Heart right ventricle (tissue), 16 donors: Measurements from ENCODE around the gene CFAP299. TPM values are rescaled to one million over a fixed set of nuclear protein-coding genes. Genes with fewer than 3 reads are reported as not detected.
A peak's percentile ranks its signal among the peaks of the same experiment; 100 is the strongest.

Source experiments
- ATAC-seq, 8 donors: fragments of 200-7000 bp; cut with Tn5 transposase; one replicate each; pipeline ENCODE4 v1.9.1; 2020; ENCODE audit warnings: mild to moderate bottlenecking in 8 of 8, moderate library complexity in 8 of 8, moderate number of reproducible peaks in 1 of 8
- DNase-seq, 2 donors: peaks; one replicate each; pipeline ENCODE4 v3.0.0-alpha.2; 2020
- H3K27ac ChIP-seq, 10 donors: fragments of 200-600 bp; sonication (generic) in 2 of 10; one replicate each; pipeline versions ENCODE4 v1.5.0 to v1.8.0; 2020 to 2022; ENCODE audit warnings: mild to moderate bottlenecking in 3 of 10
- H3K27me3 ChIP-seq, 7 donors: fragments of 200-600 bp; one replicate each; pipeline ENCODE4 v1.8.0; 2021 to 2022; ENCODE audit warnings: mild to moderate bottlenecking in 2 of 7
- H3K36me3 ChIP-seq, 9 donors: fragments of 200-600 bp; sonication (generic) in 1 of 9; one replicate each; pipeline versions ENCODE4 v1.5.0 to v1.8.0; 2020 to 2022; ENCODE audit warnings: mild to moderate bottlenecking in 2 of 9
- H3K4me1 ChIP-seq, 9 donors: fragments of 200-600 bp; sonication (generic) in 1 of 9; one replicate each; pipeline versions ENCODE4 v1.5.0 to v1.8.0; 2020 to 2022; ENCODE audit warnings: mild to moderate bottlenecking in 4 of 9
- H3K4me3 ChIP-seq, 10 donors: fragments of 200-600 bp; sonication (generic) in 2 of 10; one replicate each; pipeline versions ENCODE4 v1.5.0 to v1.8.0; 2020 to 2022; ENCODE audit warnings: mild to moderate bottlenecking in 7 of 10, moderate library complexity in 2 of 10
- H3K9me3 ChIP-seq, 11 donors: fragments of 200-600 bp in 10 of 11; sonication (generic) in 2 of 11; one replicate each; pipeline versions ENCODE4 v1.5.0 to v1.8.0; 2013 to 2022; ENCODE audit warnings: mild to moderate bottlenecking in 2 of 11, control low read depth in 1 of 11, moderate library complexity in 1 of 11
- WGBS, 2 donors: extraction: QIAGEN DNeasy Blood & Tissue Kit; methylation state at CpG; one replicate each; pipeline ENCODE4 v1.1.7; 2013; ENCODE audit warnings: inconsistent platforms in 1 of 2; 5-methylcytosine and 5-hydroxymethylcytosine counted together
- intact Hi-C, 10 donors: fragments of 100-400 bp; cut with DNase I; formaldehyde crosslinking; loops; one replicate each; pipeline versions ENCODE4 v1.11.1 to v1.14.2; 2022
- polyA plus RNA-seq, 2 donors: library from polyadenylated mRNA; stranded (reverse); fragments of 200-250 nt; gene quantifications; one replicate each; pipeline ENCODE4 v1.2.3, GENCODE V29; 2013
- total RNA-seq, 10 donors: library from RNA; stranded (reverse); fragmentation: NEBNext Ultra II Directional in 3 of 10; extraction: Animal tissue kit (Norgen Biotek cat#: 25700) in 3 of 10; gene quantifications; one replicate each; pipeline versions ENCODE4 v1.2.1 to v1.2.4, GENCODE V29; 2021 to 2023
- TF ChIP-seq, protein P1 (sequence below), 9 donors: fragments of 200-600 bp; sonication (generic) in 2 of 9; IDR thresholded peaks; one replicate each; pipeline versions ENCODE4 v1.5.0 to v1.8.0; 2021 to 2022; ENCODE audit warnings: antibody characterized with exemption in 9 of 9, mild to moderate bottlenecking in 5 of 9, moderate library complexity in 1 of 9
- donor health status: Arrhythmogenic right ventricular cardiomyopathy.
- donor health status: ischemic (EF 13 %, LVEDD 7.1; RV severe dilation, severe dysfunction).
- donor health status: healthy with polysubstance abuse.
- donor health status: DM: no; HTN: yes; CAD: no.
- donor health status: DM: no; HTN: no; CAD: no.
- donor health status: ischemic (EF 25% LVEDD 6.9; RV normal size, moderate dysfunction).
- donor health status: ischemic (EF 25% LVEDD 5.7; RV mildly dilated, moderate dysfunction).
- donor health status: healthy.
- donor health status: DM: yes; HTN: yes; CAD: no.
- donor health status: Ischemic cardiomyopathy.
- donor health status: ischemic (EF 35%, LVEDD 5.7; RV mildly dilated, moderate dysfunction).
- donor health status: nonischemic (EF 11% LVEDD 7.7; RV severe dilation, severe dysfunction).
- donor health status: DM: yes; HTN: yes; CAD: no.
- donor health status: PGD.
- donor health status: ischemic (EF 29% LVEDD 5.4; RV normal size, mild dysfunction).
- donor health status: nonischemic (EF 23%, LVEDD 6.1; RV moderate dilation, normal function).

Gene CFAP299
- total and polyA plus RNA-seq, 12 donors, result 0.93 TPM; not detected in 11

DNA sequence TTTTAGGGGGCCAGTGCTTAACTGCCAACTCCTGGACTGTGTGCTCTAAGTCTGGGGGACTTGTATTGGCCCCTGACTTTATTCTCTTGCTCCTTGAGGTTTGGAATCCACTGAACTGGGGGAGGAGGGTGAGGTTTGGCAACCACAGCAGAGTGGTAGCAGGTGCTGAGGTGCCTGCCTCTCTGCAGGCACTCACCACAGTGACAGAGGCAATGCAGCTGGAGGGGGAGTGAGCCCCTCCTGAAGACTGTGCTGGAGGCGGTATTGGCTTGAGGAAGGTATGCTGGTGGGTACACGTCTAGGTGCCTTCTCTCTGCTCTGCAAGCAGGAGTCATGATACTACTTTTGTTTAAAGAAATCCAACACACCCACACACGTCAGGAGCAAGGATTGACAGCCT lies 24.6 kb downstream of the CFAP299 start:
- WGBS, 2 donors, result 39 to 43% methylated on average over 3 of the region's 3 CpGs

GRCh38 chr4:80360900-80361299 lies 25.4 kb downstream of the CFAP299 start:
- peaks cover 0 to 31% (median 13%) of the 10 kb centered on the region in 7 donors for H3K27me3 ChIP-seq
- no peak overlapping the region for H3K27ac ChIP-seq
- no peaks in the 10 kb centered on the region for H3K4me1 ChIP-seq
- WGBS, 2 donors, result 48 to 60% methylated on average over 3 of the region's 3 CpGs
- intact Hi-C loops, result loop anchor here in 7 of 10 donors (1.0 to 10.0 kb wide), 9 partner anchors 47 to 694 kb away; partner anchors contain the start of gene BMP3 (in 1 of the 7)
- DNase-seq (no peak), ATAC-seq (no peak)
- H3K4me3 ChIP-seq, result no peak overlapping the region
- H3K36me3 ChIP-seq, result no peaks in the 10 kb centered on the region
- no peaks in the 10 kb centered on the region for H3K9me3 ChIP-seq
- TF ChIP-seq, protein P1, sequence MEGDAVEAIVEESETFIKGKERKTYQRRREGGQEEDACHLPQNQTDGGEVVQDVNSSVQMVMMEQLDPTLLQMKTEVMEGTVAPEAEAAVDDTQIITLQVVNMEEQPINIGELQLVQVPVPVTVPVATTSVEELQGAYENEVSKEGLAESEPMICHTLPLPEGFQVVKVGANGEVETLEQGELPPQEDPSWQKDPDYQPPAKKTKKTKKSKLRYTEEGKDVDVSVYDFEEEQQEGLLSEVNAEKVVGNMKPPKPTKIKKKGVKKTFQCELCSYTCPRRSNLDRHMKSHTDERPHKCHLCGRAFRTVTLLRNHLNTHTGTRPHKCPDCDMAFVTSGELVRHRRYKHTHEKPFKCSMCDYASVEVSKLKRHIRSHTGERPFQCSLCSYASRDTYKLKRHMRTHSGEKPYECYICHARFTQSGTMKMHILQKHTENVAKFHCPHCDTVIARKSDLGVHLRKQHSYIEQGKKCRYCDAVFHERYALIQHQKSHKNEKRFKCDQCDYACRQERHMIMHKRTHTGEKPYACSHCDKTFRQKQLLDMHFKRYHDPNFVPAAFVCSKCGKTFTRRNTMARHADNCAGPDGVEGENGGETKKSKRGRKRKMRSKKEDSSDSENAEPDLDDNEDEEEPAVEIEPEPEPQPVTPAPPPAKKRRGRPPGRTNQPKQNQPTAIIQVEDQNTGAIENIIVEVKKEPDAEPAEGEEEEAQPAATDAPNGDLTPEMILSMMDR (IDR thresholded peaks at IDR 0.05), result no peak

More for the DNA sequence above, 24.6 kb downstream of the CFAP299 start:
- Histone ChIP-seq H3K9me3 (no peaks in the 10 kb centered on the region), H3K36me3 (no peaks in the 10 kb centered on the region), H3K4me3 (no peak overlapping the region), H3K4me1 (no peaks in the 10 kb centered on the region), H3K27ac (no peak overlapping the region), H3K27me3 (peaks cover 0 to 31% (median 13%) of the 10 kb centered on the region in 7 donors)
- intact Hi-C loops, result loop anchor here in 7 of 10 donors (1.0 to 10.0 kb wide), 9 partner anchors 46 to 695 kb away; partner anchors contain the start of gene BMP3 (in 1 of the 7)
- DNase-seq, result no peak
- ATAC-seq, result no peak
- TF ChIP-seq, protein P1 (IDR thresholded peaks at IDR 0.05), result no peak

DNA sequence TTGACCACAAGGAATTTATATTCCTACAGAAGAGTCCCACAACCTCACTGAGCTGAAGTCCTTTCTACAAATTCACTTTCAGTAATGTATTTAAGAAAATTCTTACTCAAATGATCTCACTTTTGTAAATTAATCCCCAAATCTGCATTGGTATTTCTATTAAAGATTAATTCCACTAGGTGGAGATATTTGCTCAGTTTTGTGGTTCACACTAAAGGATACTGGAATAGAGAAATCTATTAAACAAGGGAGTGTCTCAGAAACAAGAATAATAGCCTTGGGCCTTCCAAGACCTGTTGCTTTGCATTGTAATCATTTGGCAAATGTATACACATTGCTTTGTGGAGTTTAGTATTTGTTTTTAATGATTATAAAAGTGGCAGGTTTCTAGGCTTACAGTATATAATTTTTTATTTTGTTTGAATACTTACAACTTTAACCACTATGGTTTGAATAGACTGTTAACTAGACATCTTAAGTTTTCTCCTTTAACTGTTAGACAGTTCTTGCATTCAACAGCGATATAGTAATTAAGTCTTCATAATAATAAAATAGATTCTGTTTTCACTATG lies 25.9 kb downstream of the CFAP299 start:
- ATAC-seq (no peak), DNase-seq (no peak)
- Histone ChIP-seq H3K36me3 (no peaks in the 10 kb centered on the region), H3K9me3 (no peaks in the 10 kb centered on the region), H3K27me3 (peaks cover 0 to 31% (median 13%) of the 10 kb centered on the region in 7 donors), H3K27ac (no peak overlapping the region), H3K4me1 (no peaks in the 10 kb centered on the region), H3K4me3 (no peak overlapping the region)
- intact Hi-C loops, result loop anchor here in 7 of 10 donors (2.0 to 10.0 kb wide), 8 partner anchors 626 to 693 kb away; partner anchors contain the start of gene BMP3 (in 1 of the 7)
- WGBS, 2 donors, result 80 to 82% methylated on average over 1 of the region's 1 CpG
- TF ChIP-seq, protein P1 (IDR thresholded peaks at IDR 0.05), result peak in 6 of 9 donors; percentile 33 to 50 (median 41)

GRCh38 chr4:80362578-80363181 lies 27.1 kb downstream of the CFAP299 start:
- WGBS, 2 donors, result 16 to 18% methylated on average over 4 of the region's 4 CpGs
- Histone ChIP-seq H3K36me3 (no peaks in the 10 kb centered on the region), H3K27me3 (peaks cover 0 to 31% (median 13%) of the 10 kb centered on the region in 7 donors), H3K9me3 (no peaks in the 10 kb centered on the region), H3K27ac (no peak overlapping the region), H3K4me3 (no peak overlapping the region), H3K4me1 (no peaks in the 10 kb centered on the region)
- ATAC-seq (no peak), DNase-seq (no peak)
- TF ChIP-seq, protein P1 (IDR thresholded peaks at IDR 0.05), result peak in 7 of 9 donors; percentile 33 to 61 (median 49)
- intact Hi-C loops, result loop anchor here in 7 of 10 donors (2.0 to 10.0 kb wide), 9 partner anchors 625 to 692 kb away; partner anchors contain the start of gene BMP3 (in 1 of the 7)
